ENCODE results near the gene TCERG1L. TPM values are rescaled to one million over a fixed set of nuclear protein-coding genes. Genes with fewer than 3 reads are reported as not detected.

The TCERG1L gene
- total RNA-seq, 2 donors from 2014 or later = 4.0 to 4.2 TPM

GRCh38 chr10:131245475-131246059, 66.0 kb downstream of the TCERG1L start:
- Histone ChIP-seq H3K36me3 (replicated peaks in 1 of 2; ENCODE audit: insufficient read depth in 1 of 2, low read depth in 2 of 2) (no peaks in the 10 kb centered on the region), H3K27me3 (no peaks in the 10 kb centered on the region), H3K9me3 (no peaks in the 10 kb centered on the region), H3K4me3 (no peak overlapping the region), H3K4me1 (no peaks in the 10 kb centered on the region), H3K27ac (no peak overlapping the region)
- intact Hi-C loops (cut with DNase I) = no loop called here
- ATAC-seq (no peak), DNase-seq (no peak)
- TF ChIP-seq POLR2A (IDR thresholded peaks at IDR 0.05) = no peak
- TF ChIP-seq, protein P1, sequence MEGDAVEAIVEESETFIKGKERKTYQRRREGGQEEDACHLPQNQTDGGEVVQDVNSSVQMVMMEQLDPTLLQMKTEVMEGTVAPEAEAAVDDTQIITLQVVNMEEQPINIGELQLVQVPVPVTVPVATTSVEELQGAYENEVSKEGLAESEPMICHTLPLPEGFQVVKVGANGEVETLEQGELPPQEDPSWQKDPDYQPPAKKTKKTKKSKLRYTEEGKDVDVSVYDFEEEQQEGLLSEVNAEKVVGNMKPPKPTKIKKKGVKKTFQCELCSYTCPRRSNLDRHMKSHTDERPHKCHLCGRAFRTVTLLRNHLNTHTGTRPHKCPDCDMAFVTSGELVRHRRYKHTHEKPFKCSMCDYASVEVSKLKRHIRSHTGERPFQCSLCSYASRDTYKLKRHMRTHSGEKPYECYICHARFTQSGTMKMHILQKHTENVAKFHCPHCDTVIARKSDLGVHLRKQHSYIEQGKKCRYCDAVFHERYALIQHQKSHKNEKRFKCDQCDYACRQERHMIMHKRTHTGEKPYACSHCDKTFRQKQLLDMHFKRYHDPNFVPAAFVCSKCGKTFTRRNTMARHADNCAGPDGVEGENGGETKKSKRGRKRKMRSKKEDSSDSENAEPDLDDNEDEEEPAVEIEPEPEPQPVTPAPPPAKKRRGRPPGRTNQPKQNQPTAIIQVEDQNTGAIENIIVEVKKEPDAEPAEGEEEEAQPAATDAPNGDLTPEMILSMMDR (IDR thresholded peaks at IDR 0.05) = no peak
- WGBS, 2 donors = 71 to 72% methylated on average over 11 to 22 of the region's 22 CpGs

GRCh38 chr10:131244836-131245235, 66.7 kb downstream of the TCERG1L start:
- Histone ChIP-seq H3K4me1 (no peaks in the 10 kb centered on the region), H3K4me3 (no peak overlapping the region), H3K27ac (no peak overlapping the region), H3K36me3 (replicated peaks in 1 of 2; ENCODE audit: insufficient read depth in 1 of 2, low read depth in 2 of 2) (no peaks in the 10 kb centered on the region), H3K9me3 (no peaks in the 10 kb centered on the region), H3K27me3 (no peaks in the 10 kb centered on the region)
- WGBS, 2 donors = 56 to 100% methylated on average over 1 of the region's 1 CpG
- TF ChIP-seq POLR2A (IDR thresholded peaks at IDR 0.05) = no peak
- TF ChIP-seq, protein P1 (IDR thresholded peaks at IDR 0.05) = no peak
- intact Hi-C loops (cut with DNase I) = no loop called here
- DNase-seq = no peak
- no peak for ATAC-seq

DNA sequence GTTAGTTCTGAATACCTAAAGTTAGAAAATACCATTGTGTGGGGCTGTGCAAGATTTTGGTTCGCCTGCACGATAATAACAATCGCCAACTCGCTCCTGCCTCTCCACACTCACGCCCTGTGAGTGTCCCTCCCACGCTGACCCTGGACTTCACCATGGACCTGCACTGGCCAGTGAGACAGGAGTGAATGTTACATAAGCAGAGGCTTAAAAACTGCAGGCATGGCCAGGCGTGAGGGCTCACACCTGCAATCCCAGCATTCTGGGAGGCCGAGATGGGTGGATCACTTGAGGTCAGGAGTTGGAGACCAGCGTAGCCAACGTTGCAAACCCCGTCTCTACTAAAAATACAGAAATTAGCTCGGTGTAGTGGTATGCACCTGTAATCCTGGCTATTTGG, 68.4 kb downstream of the TCERG1L start:
- no peak for DNase-seq
- Histone ChIP-seq H3K9me3 (no peaks in the 10 kb centered on the region), H3K27ac (no peak overlapping the region), H3K4me3 (no peak overlapping the region), H3K4me1 (no peaks in the 10 kb centered on the region), H3K27me3 (no peaks in the 10 kb centered on the region), H3K36me3 (replicated peaks in 1 of 2; ENCODE audit: insufficient read depth in 1 of 2, low read depth in 2 of 2) (no peaks in the 10 kb centered on the region)
- WGBS, 2 donors = 68 to 73% methylated on average over 12 of the region's 12 CpGs
- intact Hi-C loops (cut with DNase I) = no loop called here
- ATAC-seq = no peak
- no peak for TF ChIP-seq POLR2A (IDR thresholded peaks at IDR 0.05)
- TF ChIP-seq, protein P1 (IDR thresholded peaks at IDR 0.05) = no peak

DNA sequence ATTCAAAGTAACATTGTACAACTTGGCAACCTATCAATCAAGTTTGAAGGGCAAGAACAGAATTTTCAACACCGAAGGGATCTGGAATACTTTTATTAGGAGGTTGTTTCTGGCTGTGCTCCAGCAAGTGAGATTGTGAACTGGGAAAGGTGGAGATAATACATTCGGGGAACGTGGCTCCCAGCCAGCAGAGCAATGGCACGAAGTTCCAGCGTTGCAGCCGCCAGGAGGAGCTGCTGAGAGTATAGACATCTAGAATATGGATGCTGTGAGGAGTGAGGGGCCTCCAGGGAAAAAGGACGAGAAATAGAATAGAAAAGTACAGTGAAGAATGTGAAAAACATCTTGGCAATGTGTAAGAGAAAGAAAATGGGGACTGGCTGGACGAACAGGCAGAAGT, 69.5 kb downstream of the TCERG1L start:
- Histone ChIP-seq H3K27ac (no peak overlapping the region), H3K4me1 (no peaks in the 10 kb centered on the region), H3K4me3 (no peak overlapping the region), H3K36me3 (replicated peaks in 1 of 2; ENCODE audit: insufficient read depth in 1 of 2, low read depth in 2 of 2) (no peaks in the 10 kb centered on the region), H3K27me3 (no peaks in the 10 kb centered on the region), H3K9me3 (no peaks in the 10 kb centered on the region)
- DNase-seq (peak; percentile 55 to 75 (median 60)), ATAC-seq (no peak)
- intact Hi-C loops (cut with DNase I) = no loop called here
- 6 to 12% methylated on average over 8 of the region's 8 CpGs for WGBS, 2 donors
- TF ChIP-seq, protein P1 (IDR thresholded peaks at IDR 0.05) = peak in 5 of 7 experiments; percentile 29 to 42 (median 39)
- no peak for TF ChIP-seq POLR2A (IDR thresholded peaks at IDR 0.05)

- 75 to 76% methylated on average over 16 of the region's 16 CpGs for WGBS, 2 donors
- H3K27ac ChIP-seq = no peak overlapping the region
- DNase-seq (no peak), ATAC-seq (no peak)
- H3K4me1 ChIP-seq = no peaks in the 10 kb centered on the region
- TF ChIP-seq, protein P1 (IDR thresholded peaks at IDR 0.05) = no peak
- TF ChIP-seq POLR2A (IDR thresholded peaks at IDR 0.05) = no peak
- no peak overlapping the region for H3K4me3 ChIP-seq
- H3K36me3 ChIP-seq (replicated peaks in 1 of 2; ENCODE audit: insufficient read depth in 1 of 2, low read depth in 2 of 2) = no peaks in the 10 kb centered on the region
- no peaks in the 10 kb centered on the region for H3K27me3 ChIP-seq
- no peaks in the 10 kb centered on the region for H3K9me3 ChIP-seq
- intact Hi-C loops (cut with DNase I) = no loop called here
Observed at GRCh38 chr10:131240691-131241090, 70.8 kb downstream of the TCERG1L start.

Data from body of pancreas (tissue), 4 donors.